A673 (cell line): Measurements from ENCODE around the gene PIMREG.

Experiments used
- EZH2 ChIP-seq: fragments of 200-600 bp; sonication (generic); IDR thresholded peaks from 2 replicates; pipeline ENCODE4 v1.6.1; 2017; ENCODE audit warnings: borderline replicate concordance, low read depth, mild to moderate bottlenecking, mixed read lengths, antibody characterized with exemption, low read length; ENCODE audit not compliant: poor library complexity, severe bottlenecking
- TF ChIP-seq, protein P1 (sequence below): fragments of 300-800, 200-600 bp; sonication (generic); conservative IDR thresholded peaks from 2 replicates; pipeline ENCODE4 v1.5.1; 2017; ENCODE audit warnings: low read depth, mild to moderate bottlenecking, antibody characterized with exemption, low read length, moderate library complexity, mixed read lengths

DNA sequence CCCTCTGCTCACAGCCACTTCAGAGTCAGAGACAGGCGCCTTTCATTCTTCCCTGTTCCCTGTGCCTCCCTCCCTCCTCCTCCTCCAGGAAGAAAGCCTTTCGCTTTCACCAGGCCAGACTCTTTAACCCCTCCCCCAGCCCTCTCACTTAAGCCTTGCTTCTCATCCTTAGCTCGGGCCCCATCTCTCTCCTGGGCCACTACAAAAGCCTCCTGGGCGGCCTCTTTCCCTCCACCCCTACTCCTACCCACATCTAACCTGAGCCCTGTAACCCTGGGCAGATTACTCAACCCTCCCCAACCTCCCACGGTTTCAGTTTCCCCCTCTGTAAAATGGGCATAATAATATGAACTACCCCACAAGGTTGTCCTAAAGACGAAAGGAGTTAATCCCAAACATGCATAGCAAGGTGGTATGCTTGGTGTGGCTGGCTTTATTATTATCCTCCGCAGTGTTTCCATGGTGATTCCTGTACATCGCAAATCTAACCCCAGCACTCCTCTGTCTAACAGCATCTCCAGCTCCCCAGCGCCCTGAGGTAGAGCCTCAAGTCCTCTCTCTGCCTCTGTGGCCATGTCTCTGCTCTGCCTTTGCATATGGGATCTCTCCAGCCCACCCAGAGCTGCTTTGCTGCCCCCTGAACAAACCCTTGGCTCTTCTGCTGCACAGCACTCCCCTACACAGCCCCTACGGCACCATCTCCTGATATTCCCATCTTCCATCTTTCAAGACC, 17.7 kb downstream of the PIMREG start:
- TF ChIP-seq, protein P1, sequence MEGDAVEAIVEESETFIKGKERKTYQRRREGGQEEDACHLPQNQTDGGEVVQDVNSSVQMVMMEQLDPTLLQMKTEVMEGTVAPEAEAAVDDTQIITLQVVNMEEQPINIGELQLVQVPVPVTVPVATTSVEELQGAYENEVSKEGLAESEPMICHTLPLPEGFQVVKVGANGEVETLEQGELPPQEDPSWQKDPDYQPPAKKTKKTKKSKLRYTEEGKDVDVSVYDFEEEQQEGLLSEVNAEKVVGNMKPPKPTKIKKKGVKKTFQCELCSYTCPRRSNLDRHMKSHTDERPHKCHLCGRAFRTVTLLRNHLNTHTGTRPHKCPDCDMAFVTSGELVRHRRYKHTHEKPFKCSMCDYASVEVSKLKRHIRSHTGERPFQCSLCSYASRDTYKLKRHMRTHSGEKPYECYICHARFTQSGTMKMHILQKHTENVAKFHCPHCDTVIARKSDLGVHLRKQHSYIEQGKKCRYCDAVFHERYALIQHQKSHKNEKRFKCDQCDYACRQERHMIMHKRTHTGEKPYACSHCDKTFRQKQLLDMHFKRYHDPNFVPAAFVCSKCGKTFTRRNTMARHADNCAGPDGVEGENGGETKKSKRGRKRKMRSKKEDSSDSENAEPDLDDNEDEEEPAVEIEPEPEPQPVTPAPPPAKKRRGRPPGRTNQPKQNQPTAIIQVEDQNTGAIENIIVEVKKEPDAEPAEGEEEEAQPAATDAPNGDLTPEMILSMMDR: no peak
- no peak for TF ChIP-seq EZH2
